Fibroblast of peridontal ligament (primary cell): ENCODE results near the gene KLHL42.

Experiments used
- DNase-seq: peaks from one replicate; pipeline ENCODE4 v3.0.0-alpha.2; 2010; ENCODE audit errors: extremely low read depth

KLHL42 gene

DNA sequence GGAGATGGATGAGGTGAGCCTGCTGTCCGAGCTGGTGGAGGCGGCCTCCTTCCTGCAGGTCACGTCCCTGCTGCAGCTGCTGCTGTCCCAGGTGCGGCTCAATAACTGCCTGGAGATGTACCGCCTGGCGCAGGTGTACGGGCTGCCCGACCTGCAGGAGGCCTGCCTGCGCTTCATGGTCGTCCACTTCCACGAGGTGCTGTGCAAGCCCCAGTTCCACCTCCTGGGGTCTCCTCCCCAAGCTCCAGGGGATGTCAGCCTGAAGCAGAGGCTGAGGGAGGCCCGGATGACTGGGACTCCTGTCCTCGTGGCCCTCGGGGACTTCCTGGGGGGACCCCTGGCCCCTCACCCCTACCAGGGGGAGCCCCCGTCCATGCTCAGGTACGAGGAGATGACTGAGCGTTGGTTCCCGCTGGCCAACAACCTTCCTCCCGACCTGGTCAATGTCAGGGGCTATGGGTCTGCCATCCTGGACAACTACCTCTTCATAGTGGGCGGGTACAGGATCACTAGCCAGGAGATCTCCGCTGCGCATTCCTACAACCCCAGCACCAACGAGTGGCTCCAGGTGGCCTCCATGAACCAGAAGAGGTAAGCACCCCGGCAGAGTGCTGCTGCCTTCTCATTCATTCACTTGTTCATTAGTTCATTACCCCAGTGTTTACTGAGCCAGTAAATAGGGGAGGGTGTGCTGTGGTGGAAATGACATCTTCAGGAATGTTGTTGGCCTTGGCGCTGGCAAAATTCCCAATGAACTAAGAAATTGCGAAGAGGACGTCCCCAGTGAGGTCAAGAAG is 777 bp downstream of the KLHL42 start:
- peak; percentile 58 for DNase-seq

- DNase-seq: peak; percentile 73
These were observed 1.6 kb downstream of the KLHL42 start for GRCh38 chr12:27781680-27782079.

DNA sequence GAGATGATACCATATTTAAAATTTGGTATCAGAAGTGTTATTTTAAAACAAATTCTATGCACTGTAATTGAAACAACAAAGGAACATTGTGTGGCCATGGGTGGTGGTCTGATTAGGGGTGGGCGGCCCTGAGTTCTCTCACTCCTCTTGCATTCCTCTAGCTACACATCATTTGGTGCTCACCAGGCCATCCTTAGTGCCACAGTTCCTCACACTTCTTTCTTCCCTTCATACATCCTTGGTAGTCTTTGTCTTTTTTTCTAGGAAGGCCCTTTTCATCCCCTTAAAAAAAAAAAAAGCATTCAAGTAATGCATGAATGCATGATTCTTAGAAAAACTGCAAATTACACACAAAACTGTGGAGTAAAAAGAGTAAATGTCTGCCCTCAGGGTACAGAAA is 2.4 kb downstream of the KLHL42 start:
- DNase-seq: no peak

- DNase-seq: peak; percentile 75
These were observed 6.0 kb downstream of the KLHL42 start for GRCh38 chr12:27785882-27786570.

GRCh38 chr12:27787559-27787958 is 7.5 kb downstream of the KLHL42 start:
- DNase-seq: peak; percentile 76

- no peak for DNase-seq
These were observed 10.1 kb downstream of the KLHL42 start for GRCh38 chr12:27790179-27790578.

DNA sequence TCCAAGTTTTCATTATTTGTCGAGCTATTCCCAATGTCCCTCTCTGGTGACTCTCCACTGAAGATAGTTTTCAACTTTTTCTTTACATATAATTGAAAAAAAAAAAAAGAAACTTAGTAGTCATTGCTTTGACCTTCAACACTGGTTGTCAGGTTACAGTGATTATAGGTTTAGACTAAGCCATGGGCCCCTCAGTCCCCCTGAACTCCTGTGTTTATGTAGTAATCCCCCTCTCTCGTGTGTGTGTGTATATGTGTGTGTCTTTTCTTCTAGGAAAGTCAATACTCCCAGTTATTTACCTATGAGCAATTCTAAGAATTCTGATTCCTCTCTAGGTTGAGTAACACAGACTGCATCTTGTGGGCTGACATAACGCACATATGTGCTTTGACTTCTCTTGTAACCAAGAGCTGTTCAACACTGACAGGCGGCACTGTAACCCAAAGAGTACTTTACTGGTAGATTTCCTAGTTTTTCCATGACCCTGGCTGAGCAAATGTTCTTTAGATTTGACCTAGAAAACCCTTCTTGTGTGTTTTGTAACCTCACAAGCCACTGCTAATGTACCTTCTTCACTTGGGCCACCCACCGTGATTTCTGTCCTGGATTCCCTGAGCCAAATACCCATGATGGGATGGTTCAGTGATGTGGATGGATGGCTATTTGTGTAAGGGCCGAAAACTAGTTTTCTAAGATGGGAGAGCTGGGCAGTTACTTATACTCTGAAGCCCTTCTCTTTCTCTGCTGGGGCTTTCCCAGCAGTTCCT is 15.0 kb downstream of the KLHL42 start:
- DNase-seq: no peak

GRCh38 chr12:27796128-27796527 is 16.1 kb downstream of the KLHL42 start:
- DNase-seq: no peak

DNA sequence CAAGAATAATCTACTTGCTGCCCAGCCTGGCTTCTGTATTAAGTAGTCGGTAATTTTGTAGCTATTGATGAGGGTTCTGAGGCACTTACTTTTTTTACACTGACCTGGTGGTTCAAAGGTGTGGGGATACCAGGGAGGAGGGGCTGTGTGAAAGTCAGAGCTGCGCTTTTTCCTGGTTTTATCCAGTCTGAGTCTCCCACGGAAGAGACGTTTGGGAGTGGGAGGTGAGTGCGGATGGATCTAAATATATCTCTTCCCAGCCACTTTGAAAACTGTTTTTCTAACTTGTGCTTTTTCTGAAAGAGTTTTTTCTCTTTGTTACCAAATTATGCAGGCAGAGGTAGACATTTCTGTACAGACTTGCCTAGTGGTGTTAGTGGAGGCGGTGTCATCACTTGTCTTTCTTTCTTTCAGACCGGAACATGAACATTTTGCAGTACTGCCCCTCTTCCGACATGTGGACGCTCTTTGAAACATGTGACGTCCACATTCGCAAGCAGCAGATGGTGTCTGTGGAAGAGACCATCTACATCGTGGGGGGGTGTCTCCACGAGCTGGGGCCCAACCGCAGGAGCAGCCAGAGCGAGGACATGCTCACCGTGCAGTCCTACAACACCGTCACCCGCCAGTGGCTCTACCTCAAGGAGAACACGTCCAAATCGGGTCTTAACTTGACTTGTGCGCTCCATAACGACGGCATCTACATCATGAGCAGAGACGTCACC is 17.4 kb downstream of the KLHL42 start:
- no peak for DNase-seq

- DNase-seq: no peak
These were observed 20.8 kb downstream of the KLHL42 start for GRCh38 chr12:27800819-27801218.

DNA sequence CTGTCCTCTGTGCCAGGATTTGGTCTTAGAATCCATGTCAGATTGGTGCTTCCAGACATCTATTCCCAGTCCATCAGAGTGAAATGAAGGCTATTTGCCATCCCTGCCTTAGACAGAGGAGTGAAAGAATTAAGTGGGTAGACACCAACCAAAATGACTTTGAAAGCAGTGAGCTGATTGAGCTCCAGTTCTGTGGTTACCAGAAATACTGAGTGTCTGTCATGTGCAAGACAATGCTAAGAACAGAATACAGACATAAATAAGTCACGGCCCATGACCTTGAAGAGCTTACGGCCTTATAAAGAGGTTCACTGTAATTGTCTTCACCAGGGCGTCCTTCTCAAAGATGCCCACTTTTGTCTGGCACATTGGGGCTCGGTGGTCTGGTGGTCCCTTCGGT is 21.6 kb downstream of the KLHL42 start:
- DNase-seq: no peak

DNA sequence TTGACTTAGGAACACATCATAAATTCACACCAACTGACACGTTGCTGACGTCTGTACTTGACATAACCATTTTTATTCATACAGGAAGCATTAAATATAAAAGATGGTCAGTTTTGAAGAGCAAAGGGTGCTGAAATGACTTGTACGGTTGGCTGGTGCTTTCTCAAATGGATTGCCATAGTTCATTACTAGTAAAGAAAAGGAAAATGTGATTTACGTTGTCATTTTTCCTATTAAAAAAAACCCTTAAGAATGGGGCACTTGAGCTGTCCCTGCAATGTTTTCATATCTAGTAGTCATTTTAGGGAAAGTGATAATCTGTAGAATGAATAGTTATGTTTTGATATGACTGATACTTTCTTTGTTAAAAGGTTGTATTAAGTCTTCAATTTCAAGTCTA is 22.5 kb downstream of the KLHL42 start:
- no peak for DNase-seq

DNA sequence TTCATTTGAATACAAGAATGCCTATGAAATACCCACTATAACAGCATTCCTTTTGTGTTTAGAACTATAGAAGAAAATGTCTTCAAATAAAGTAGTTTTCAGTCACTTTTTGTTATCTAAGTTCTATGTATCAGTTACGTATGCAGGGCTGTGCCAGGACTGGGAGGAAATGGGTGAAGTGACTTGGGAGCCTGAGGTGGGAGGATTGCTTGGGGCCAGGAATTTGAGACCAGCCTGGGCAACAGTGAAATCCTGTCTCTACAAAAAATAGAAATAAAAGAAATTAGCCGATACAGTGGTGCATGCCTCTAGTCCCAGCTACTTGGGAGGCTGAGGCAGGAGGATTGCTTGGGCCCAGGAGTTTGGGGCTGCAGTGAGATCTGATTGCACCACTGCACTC is 22.9 kb downstream of the KLHL42 start:
- DNase-seq: no peak

GRCh38 chr12:27805238-27805637 is 25.2 kb downstream of the KLHL42 start:
- no peak for DNase-seq

GRCh38 chr12:27806259-27806658 is 26.2 kb downstream of the KLHL42 start:
- DNase-seq: no peak

DNA sequence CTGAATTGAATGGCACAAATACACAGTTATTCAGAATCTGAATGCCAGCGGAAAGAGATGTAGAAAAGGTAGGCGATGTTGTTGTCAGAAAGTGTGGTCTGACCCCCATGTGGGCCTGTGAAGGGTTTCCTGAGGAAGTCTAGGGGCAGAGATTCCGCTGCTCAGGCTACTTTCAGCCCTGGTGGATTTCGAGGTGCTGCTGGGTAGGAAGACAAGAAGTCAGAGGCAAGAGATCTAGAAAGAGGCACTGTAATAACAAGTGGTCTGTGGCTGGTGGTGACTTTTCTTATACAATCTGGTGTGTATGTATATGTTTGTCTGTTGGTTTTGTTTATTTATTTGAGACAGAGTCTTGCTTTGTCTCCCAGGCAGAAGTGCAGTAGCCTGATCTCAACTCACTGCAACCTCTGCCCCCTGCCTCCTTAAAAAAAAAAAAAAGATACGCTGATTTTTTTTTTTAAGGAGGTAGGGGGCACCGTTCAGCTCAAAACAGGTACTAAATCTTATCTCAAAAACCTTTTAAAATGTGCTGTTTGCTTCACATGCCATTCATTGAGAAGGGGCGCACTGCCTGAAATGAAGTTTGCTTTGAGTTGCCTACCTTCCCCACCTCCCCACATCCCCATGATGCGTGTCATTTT is 27.1 kb downstream of the KLHL42 start:
- DNase-seq: no peak

GRCh38 chr12:27808841-27809240 is 28.8 kb downstream of the KLHL42 start:
- DNase-seq: no peak

GRCh38 chr12:27810756-27811155 is 30.7 kb downstream of the KLHL42 start:
- no peak for DNase-seq

- DNase-seq: no peak
These were observed 32.5 kb downstream of the KLHL42 start for GRCh38 chr12:27812502-27812901.

DNA sequence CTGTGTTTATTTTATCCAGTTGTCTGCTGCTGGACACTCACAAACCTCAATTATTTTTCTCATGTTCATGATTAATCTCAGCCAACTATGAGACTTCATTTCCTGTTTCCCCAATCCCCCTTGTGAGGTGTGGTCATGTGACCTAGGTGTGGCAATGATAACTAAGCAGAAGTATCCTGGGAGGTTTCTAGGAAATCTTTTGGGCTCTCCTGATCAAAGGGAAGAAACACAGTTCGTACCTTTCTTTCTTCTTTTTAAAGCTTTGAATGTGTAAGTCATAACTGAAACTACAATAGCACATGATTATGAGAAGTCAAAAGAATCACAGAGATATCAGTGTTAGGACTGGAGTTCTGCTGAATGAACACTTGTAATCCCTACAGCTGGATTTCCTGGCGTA is 34.4 kb downstream of the KLHL42 start:
- DNase-seq: no peak

DNA sequence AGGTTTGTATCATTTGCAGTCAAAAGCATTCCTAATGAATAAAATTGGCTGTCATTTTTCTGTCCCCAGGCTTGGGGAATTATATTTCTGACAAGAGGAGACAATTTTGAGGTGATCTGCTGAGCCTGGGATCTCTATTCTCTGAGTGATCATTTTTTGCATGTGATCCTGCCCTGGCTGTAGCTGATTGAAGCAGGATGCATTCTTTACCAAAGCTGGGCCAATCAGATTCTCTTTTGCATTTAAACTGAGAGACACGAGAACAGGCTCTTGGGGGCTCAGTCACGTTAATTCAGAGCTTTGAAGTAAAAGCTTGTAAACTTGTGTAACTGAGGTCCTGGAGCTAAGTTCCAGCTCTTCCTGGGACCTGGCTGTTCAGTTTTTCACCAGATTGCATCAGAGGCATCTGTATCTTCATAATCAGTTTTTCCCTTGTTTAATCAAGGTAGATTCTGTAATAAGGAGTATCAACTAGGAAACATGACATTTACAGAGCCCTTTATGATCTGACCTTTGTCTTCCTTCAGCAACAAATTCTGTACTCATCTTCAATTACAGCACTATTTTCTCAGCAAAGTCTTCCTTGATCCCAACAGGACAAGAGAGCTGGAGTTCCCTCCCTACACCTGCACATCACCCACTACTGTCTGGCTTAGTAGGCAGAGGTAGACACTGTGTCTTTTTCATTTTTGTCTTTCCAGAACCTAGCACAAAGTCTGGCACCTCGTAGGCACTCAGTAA is 35.0 kb downstream of the KLHL42 start:
- peak; percentile 43 for DNase-seq
